ENCODE data around the gene MRPL49. TPM values are rescaled to one million over a fixed set of nuclear protein-coding genes. Genes with fewer than 3 reads are reported as not detected.

The MRPL49 gene
- total RNA-seq, 1 donor from 2014 or later = 45.1 TPM

GRCh38 chr11:65104628-65105027 is 17.5 kb upstream of the MRPL49 start:
- no peak overlapping the region for H3K4me2 ChIP-seq (ENCODE audit: low read length)
- H3K4me3 ChIP-seq (ENCODE audit: insufficient read depth, low read depth, low read length) = no peak overlapping the region
- Mint-ChIP-seq H3K4me1 (ENCODE audit: low read depth, unreplicated experiment) (peaks cover 13% of the 10 kb centered on the region), H3K4me3 (ENCODE audit: unreplicated experiment) (peak overlapping the region; percentile 2), H3K27me3 (ENCODE audit: low read depth, unreplicated experiment) (no peaks in the 10 kb centered on the region), H3K9me3 (ENCODE audit: unreplicated experiment) (no peaks in the 10 kb centered on the region), H3K36me3 (ENCODE audit: low read depth, unreplicated experiment) (peaks cover 5% of the 10 kb centered on the region), H3K27ac (ENCODE audit: unreplicated experiment) (no peak overlapping the region)
- no peaks in the 10 kb centered on the region for H3K36me3 ChIP-seq (ENCODE audit: insufficient read depth, low read length)
- H3K9me3 ChIP-seq (ENCODE audit: insufficient read depth, low read depth, low read length) = no peaks in the 10 kb centered on the region
- DNase-seq (ENCODE audit: low read depth) (no peak), FAIRE-seq (no peak)
- H2AFZ ChIP-seq (ENCODE audit: low read depth, low read length) = no peak overlapping the region
- peaks cover 48% of the 10 kb centered on the region for H4K20me1 ChIP-seq (ENCODE audit: insufficient read depth, low read length)
- no peaks in the 10 kb centered on the region for H3K27me3 ChIP-seq (ENCODE audit: insufficient read depth, low read length)
- H3K27ac ChIP-seq (ENCODE audit: low read depth, low read length) = no peak overlapping the region
- no peak for TF ChIP-seq CTCF (IDR thresholded peaks at IDR 0.05; ENCODE audit: insufficient read depth, low read depth, low read length)
- TF ChIP-seq EZH2 (IDR thresholded peaks at IDR 0.05; ENCODE audit: insufficient read depth, low read length) = no peak
- no peak overlapping the region for H3K9ac ChIP-seq (ENCODE audit: low read length)
- H3K4me1 ChIP-seq (ENCODE audit: insufficient read depth, low read length) = peaks cover 15% of the 10 kb centered on the region
- peaks cover 27% of the 10 kb centered on the region for H3K79me2 ChIP-seq (ENCODE audit: insufficient read depth, low read length)

- H3K9ac ChIP-seq (ENCODE audit: low read length) = no peak overlapping the region
- no peaks in the 10 kb centered on the region for H3K9me3 Mint-ChIP-seq (ENCODE audit: unreplicated experiment)
- H3K27ac Mint-ChIP-seq (ENCODE audit: unreplicated experiment) = no peak overlapping the region
- H3K4me3 Mint-ChIP-seq (ENCODE audit: unreplicated experiment) = no peak overlapping the region
- peaks cover 20% of the 10 kb centered on the region for H3K4me1 ChIP-seq (ENCODE audit: insufficient read depth, low read length)
- no peak for FAIRE-seq
- H3K27me3 Mint-ChIP-seq (ENCODE audit: low read depth, unreplicated experiment) = no peaks in the 10 kb centered on the region
- no peak overlapping the region for H3K4me3 ChIP-seq (ENCODE audit: insufficient read depth, low read depth, low read length)
- H3K36me3 ChIP-seq (ENCODE audit: insufficient read depth, low read length) = no peaks in the 10 kb centered on the region
- H3K27ac ChIP-seq (ENCODE audit: low read depth, low read length) = no peak overlapping the region
- H3K79me2 ChIP-seq (ENCODE audit: insufficient read depth, low read length) = peaks cover 23% of the 10 kb centered on the region
- H3K4me1 Mint-ChIP-seq (ENCODE audit: low read depth, unreplicated experiment) = peaks cover 13% of the 10 kb centered on the region
- H3K27me3 ChIP-seq (ENCODE audit: insufficient read depth, low read length) = no peaks in the 10 kb centered on the region
- H3K4me2 ChIP-seq (ENCODE audit: low read length) = no peak overlapping the region
- no peak overlapping the region for H2AFZ ChIP-seq (ENCODE audit: low read depth, low read length)
- no peaks in the 10 kb centered on the region for H3K9me3 ChIP-seq (ENCODE audit: insufficient read depth, low read depth, low read length)
- H4K20me1 ChIP-seq (ENCODE audit: insufficient read depth, low read length) = peaks cover 57% of the 10 kb centered on the region
- TF ChIP-seq CTCF (IDR thresholded peaks at IDR 0.05; ENCODE audit: insufficient read depth, low read depth, low read length) (no peak), EZH2 (IDR thresholded peaks at IDR 0.05; ENCODE audit: insufficient read depth, low read length) (no peak)
- peaks cover 5% of the 10 kb centered on the region for H3K36me3 Mint-ChIP-seq (ENCODE audit: low read depth, unreplicated experiment)
- DNase-seq (ENCODE audit: low read depth) = no peak
Observed at GRCh38 chr11:65107078-65107477, 15.0 kb upstream of the MRPL49 start.

GRCh38 chr11:65107751-65108468 is 14.2 kb upstream of the MRPL49 start:
- Histone ChIP-seq H3K27me3 (ENCODE audit: insufficient read depth, low read length) (no peaks in the 10 kb centered on the region), H2AFZ (ENCODE audit: low read depth, low read length) (no peak overlapping the region), H3K9ac (ENCODE audit: low read length) (no peak overlapping the region), H3K9me3 (ENCODE audit: insufficient read depth, low read depth, low read length) (no peaks in the 10 kb centered on the region), H4K20me1 (ENCODE audit: insufficient read depth, low read length) (peaks cover 49% of the 10 kb centered on the region), H3K79me2 (ENCODE audit: insufficient read depth, low read length) (peaks cover 23% of the 10 kb centered on the region), H3K27ac (ENCODE audit: low read depth, low read length) (no peak overlapping the region), H3K4me1 (ENCODE audit: insufficient read depth, low read length) (peaks cover 20% of the 10 kb centered on the region), H3K36me3 (ENCODE audit: insufficient read depth, low read length) (no peaks in the 10 kb centered on the region), H3K4me2 (ENCODE audit: low read length) (no peak overlapping the region), H3K4me3 (ENCODE audit: insufficient read depth, low read depth, low read length) (no peak overlapping the region)
- no peak for FAIRE-seq
- TF ChIP-seq CTCF (IDR thresholded peaks at IDR 0.05; ENCODE audit: insufficient read depth, low read depth, low read length) = no peak
- TF ChIP-seq EZH2 (IDR thresholded peaks at IDR 0.05; ENCODE audit: insufficient read depth, low read length) = no peak
- Mint-ChIP-seq H3K27me3 (ENCODE audit: low read depth, unreplicated experiment) (no peaks in the 10 kb centered on the region), H3K36me3 (ENCODE audit: low read depth, unreplicated experiment) (peaks cover 5% of the 10 kb centered on the region), H3K4me1 (ENCODE audit: low read depth, unreplicated experiment) (peaks cover 8% of the 10 kb centered on the region), H3K27ac (ENCODE audit: unreplicated experiment) (no peak overlapping the region), H3K9me3 (ENCODE audit: unreplicated experiment) (no peaks in the 10 kb centered on the region), H3K4me3 (ENCODE audit: unreplicated experiment) (no peak overlapping the region)
- no peak for DNase-seq (ENCODE audit: low read depth)

Measured in astrocyte (in vitro differentiated cells and primary cell).